Stimulated activated naive CD4-positive, alpha-beta T cell (primary cell): ENCODE measurements around the gene TUBG2.

Experiments
- DNase-seq, 6 experiments: peaks; one replicate each; lab custom pipeline; 2025; lab: John Stamatoyannopoulos, UW

The TUBG2 gene

GRCh38 chr17:42697108-42697811 is 38.2 kb downstream of the TUBG2 start:
- no peak for DNase-seq

- DNase-seq = no peak
Measured at GRCh38 chr17:42698736-42699414, 39.8 kb downstream of the TUBG2 start.

- no peak for DNase-seq
Measured at GRCh38 chr17:42699415-42699740, 40.3 kb downstream of the TUBG2 start.

- DNase-seq = no peak
Measured at GRCh38 chr17:42700586-42701289, 41.7 kb downstream of the TUBG2 start.

GRCh38 chr17:42702446-42702845 is 43.4 kb downstream of the TUBG2 start:
- DNase-seq = no peak

- DNase-seq = no peak
Measured at GRCh38 chr17:42704490-42704836, 45.4 kb downstream of the TUBG2 start.

GRCh38 chr17:42704837-42705494 is 45.9 kb downstream of the TUBG2 start:
- DNase-seq = no peak

- DNase-seq = peak in 4 of 6 experiments; percentile 12 to 65 (median 30)
Measured at GRCh38 chr17:42706732-42707131, 47.6 kb downstream of the TUBG2 start.

GRCh38 chr17:42708588-42708987 is 49.5 kb downstream of the TUBG2 start:
- no peak for DNase-seq

- no peak for DNase-seq
Measured at GRCh38 chr17:42709561-42709960, 50.5 kb downstream of the TUBG2 start.
